GM12874 (cell line): ENCODE data around the gene ETFB.

Source experiments
- TF ChIP-seq, protein P1 (sequence below): IDR thresholded peaks from 2 replicates; pipeline ENCODE4 v1.5.1; 2011; ENCODE audit warnings: low read depth, mild to moderate bottlenecking, control low read depth, low read length, moderate library complexity; ENCODE audit not compliant: insufficient read depth

Gene ETFB

DNA sequence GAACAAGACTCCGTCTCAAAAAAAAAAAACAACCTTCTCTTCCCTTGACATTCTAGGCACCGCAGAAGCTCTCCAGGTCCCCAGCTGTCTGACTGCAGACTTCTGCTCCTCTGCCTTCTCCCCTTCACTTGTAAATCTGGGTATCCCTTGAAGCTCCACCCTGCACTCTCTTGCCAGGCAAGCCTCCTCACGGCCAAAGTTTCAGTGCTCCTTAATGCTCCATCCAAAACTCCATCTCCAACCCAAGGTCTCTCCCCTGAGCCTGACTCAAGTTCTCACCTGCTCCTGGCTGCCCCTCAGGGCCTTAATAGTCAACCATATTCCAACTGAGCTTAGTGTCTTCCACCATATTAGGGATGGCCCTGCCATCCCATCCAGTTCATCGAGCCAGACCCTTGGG is 4.0 kb upstream of the ETFB start:
- TF ChIP-seq, protein P1, sequence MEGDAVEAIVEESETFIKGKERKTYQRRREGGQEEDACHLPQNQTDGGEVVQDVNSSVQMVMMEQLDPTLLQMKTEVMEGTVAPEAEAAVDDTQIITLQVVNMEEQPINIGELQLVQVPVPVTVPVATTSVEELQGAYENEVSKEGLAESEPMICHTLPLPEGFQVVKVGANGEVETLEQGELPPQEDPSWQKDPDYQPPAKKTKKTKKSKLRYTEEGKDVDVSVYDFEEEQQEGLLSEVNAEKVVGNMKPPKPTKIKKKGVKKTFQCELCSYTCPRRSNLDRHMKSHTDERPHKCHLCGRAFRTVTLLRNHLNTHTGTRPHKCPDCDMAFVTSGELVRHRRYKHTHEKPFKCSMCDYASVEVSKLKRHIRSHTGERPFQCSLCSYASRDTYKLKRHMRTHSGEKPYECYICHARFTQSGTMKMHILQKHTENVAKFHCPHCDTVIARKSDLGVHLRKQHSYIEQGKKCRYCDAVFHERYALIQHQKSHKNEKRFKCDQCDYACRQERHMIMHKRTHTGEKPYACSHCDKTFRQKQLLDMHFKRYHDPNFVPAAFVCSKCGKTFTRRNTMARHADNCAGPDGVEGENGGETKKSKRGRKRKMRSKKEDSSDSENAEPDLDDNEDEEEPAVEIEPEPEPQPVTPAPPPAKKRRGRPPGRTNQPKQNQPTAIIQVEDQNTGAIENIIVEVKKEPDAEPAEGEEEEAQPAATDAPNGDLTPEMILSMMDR, result no peak

DNA sequence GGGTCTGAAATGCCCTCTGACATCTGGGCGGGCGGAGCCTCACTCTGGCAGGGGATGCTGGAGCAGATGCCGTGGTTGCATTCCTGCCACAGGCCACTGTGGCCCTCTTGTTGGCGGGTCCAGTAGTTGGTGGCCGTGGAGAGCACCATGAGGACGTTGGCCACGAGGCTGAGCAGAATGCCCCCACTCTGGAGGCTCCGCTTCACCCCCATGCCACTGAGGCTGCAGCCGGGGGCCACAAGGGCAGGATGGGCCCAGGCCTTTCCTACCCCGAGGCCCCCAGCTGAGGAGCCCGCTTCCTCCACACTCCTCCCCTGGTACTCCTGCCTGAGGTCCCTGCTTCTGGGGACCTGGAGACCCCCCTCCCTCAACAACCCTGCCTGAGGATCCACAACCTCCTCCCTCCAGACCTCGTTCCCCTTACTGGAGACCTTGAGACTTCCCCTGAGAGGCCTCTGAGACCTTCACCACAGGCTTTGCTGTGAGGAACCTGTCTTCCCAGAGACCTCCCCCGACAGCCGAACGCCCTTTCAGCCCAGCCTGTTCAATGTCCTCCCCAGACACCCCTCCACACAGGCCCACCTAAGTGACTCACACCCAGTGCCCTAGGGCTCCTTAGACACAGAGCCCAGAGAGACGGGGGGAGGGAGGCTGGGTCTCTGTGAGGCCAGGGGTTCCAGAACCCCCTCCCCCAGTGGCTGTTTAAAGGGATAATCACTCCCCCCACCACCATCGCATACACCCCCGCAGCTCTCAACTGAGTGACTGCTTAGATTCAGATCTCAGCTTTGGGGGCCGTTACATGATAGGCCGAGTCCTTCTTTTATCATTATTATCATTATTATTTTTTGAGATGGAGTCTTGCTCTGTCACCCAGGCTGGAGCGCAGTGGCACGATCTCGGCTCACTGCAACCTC is 2.4 kb upstream of the ETFB start, which contains the start of gene CLDND2:
CLDND2 (minus strand) TSS at position 638 of the 917 bp plus-strand sequence; CDS start at position 212, 426 bp downstream.
- TF ChIP-seq, protein P1, result no peak

DNA sequence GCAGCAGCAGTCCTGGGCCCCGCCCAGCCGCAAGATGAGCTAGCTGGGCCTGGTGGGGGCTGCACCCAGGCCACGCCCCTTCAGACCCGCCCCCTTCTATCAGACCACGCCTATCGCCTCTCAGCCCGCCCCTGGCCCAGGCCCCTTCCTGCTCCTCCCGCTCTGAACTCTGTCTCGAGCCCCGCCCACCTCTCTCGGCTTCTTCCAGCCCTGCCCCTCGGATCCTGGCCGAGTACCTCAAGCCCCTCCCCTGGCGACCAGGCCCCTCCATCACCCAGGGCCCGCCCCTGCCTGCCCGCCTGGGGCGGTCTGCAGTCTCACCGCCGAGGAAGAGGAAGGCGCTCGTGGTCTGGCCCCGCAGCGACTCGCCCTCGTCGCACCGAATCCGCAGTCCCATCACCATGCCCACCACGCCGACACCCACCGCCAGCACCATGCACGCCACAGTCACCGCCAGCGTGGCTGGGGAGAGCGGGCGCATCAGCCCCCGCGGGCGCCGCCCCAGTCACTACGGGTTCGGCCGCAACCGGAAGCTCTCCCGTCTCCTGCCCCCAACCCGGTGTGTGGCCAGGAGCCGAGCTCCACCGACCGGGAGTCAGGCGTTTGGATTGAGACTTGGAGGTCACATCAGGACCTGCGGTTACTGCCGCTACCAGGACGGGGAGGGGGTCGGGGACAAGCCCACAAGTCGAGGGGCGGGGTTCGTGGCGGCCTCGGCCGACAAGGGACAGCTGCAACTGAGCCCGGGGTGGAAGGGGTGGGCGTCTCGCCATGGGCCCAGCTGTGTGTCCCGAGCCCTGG is 1.6 kb upstream of the ETFB start:
- TF ChIP-seq, protein P1, result no peak

DNA sequence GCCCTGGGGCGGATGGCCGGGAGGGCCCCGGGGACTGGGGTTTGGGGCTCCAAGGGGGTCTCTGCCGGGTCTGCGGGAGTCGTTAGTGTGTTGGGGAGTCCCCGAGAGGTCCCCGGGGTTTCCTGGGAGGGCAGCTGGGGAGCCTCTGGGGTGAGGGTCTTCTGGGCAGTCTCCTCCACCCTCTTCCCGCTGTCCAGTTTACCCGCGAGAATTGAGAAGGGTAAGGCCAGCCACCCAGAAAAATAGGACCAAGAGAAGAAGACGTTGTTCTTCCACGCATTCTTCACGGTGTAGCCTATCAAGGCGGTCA is 1.0 kb upstream of the ETFB start:
- TF ChIP-seq, protein P1, result no peak

DNA sequence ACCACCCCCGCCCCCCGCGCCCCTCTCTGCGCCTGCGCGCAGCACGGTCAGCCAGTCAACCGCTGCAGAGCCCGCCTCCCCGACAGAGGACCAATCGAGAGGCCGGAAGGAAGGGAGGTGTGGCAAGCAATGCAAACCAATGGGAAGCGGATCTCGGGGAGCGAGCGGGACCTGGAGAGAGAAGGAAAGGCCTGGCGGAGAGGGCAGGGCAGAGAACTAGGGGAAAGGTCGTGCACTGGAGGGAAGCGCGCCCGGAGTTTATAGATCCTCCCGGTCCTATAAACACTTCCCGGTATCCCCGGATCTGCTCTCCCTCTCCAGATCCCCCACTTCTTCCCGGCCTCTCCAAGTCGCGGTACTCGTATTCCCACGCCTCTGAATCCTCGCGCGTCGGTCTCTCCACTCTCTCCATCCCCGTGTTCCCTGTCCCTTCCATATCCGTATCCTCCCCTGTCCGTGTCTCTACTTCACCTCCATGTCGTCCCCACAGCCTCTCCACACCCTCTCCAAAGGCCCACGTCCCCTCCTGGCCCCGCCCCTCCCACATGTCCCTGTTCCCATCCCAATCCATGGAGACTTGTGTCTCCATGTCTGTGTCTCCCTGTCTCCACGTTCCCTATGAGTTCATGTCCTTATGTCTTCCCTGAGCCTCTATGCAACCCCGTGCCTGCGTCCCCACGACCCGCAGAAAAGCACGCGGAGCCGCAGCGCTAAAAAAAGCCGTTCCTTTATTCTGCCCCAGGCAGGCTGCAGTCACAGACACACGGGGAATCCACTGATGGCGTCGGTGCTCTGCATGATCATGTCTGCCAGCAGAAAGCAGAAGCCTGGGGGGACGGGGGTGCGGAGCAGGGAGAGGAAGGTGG is 434 bp upstream of the ETFB start:
- TF ChIP-seq, protein P1, result no peak

DNA sequence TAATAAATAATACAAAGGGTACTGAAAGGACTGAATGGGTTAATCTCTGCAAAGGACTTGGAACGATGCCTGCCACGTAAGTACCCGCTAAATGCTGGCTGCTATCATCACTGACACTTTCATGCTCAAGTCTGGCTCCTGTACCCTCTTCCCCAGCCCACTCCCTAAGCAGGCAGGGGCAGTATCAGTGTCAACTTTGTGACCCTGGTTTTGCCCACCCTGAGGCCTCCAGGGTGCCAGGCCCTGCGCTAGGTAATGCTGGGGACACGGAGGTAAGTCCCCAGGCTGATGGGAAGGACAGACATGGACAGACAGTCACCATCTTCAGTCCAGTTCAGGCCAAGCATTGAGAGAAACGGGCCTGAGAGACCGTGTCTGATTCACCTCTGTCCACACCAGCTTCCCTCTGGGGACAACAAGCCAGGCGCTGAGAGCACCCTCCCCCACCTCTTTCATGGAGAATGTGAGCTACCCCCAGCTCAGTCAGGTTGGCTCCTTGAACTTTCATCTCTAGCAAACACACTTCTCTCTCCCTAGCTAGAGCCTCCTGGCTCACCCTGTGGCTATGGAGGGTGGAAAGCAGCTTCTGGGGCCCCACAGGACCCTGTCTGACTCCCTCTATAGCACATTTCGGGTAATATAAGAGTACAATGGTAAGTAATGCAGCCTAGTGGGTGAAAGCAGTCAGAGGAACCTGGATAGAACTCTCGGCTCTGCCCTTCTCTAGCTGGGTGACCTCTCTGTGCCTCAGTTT is 800 bp downstream of the ETFB start:
- TF ChIP-seq, protein P1, result no peak
